MG63 (cell line): ENCODE data around the gene NEO1. TPM values are rescaled to one million over a fixed set of nuclear protein-coding genes. Genes with fewer than 3 reads are reported as not detected.

Source experiments
- DNase-seq: peaks from one replicate; pipeline ENCODE4 v3.0.0-alpha.2; 2020
- H3K27me3 ChIP-seq: fragments of 250-450 bp; sonication (Bioruptor Pico); 2 replicates; pipeline ENCODE4 v1.5.1; 2020; ENCODE audit warnings: mild to moderate bottlenecking, moderate library complexity
- H3K36me3 ChIP-seq: fragments of 250-450 bp; sonication (Bioruptor Pico); 2 replicates; pipeline ENCODE4 v1.5.1; 2020; ENCODE audit warnings: mild to moderate bottlenecking, moderate library complexity
- H3K4me3 ChIP-seq: fragments of 250-450 bp; sonication (Bioruptor Pico); 2 replicates; pipeline ENCODE4 v1.5.1; 2020; ENCODE audit warnings: mild to moderate bottlenecking, moderate library complexity
- H3K9me3 ChIP-seq: fragments of 250-450 bp; sonication (Bioruptor Pico); 2 replicates; pipeline ENCODE4 v1.5.1; 2020; ENCODE audit warnings: mild to moderate bottlenecking, moderate library complexity
- total RNA-seq: library from RNA; depleted of rRNA; stranded (reverse); fragments of >200 nt; shearing (Covaris generic); gene quantifications from 2 replicates; pipeline ENCODE4 v1.2.3, GENCODE V29; 2014; ENCODE audit warnings: low replicate concordance

The NEO1 gene
- total RNA-seq, 1 experiment from 2014 or later = 2.2 TPM

DNA sequence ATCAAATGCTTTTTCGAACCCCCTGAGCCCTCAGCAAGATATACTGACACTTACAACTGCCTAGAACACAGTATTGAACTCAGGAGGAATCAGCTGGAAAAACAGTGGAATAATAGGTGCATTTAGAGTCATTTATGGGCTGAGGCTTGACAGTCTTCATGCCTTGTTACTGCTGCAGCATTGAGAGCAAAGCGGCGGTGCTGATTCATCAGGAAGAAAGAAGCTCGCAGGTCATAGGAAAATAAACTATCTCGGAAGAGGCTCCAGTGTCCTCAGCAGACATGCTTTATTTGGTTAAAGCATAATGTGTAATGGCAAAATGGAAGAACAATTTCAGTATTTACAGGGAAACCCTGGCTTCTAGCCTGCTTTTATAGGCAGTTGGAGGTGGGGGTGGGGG, 30.1 kb upstream of the NEO1 start:
- Histone ChIP-seq H3K9me3 (no peaks in the 10 kb centered on the region), H3K27me3 (no peaks in the 10 kb centered on the region), H3K36me3 (no peaks in the 10 kb centered on the region), H3K4me3 (no peak overlapping the region)
- no peak for DNase-seq

DNA sequence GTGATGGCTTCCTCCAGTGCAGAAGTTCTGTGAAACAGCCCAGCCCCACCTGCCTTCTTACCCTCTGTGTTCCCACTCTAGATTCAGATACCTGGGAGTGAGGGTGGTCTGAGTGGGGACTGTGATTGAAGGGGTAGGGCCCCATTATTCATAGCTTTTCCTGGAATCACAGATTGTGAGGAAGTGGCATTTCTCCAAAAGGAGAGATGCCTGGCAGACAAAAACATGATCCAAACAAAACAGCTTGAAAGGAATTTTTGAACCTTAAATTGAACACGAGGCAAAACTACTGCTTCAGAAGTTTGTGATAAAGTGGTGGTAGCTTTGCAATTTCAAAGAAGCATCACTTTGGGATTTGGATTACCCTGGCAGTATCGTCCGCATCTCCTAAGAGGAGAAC, 29.2 kb upstream of the NEO1 start:
- H3K36me3 ChIP-seq = no peaks in the 10 kb centered on the region
- DNase-seq = no peak
- H3K27me3 ChIP-seq = no peaks in the 10 kb centered on the region
- H3K9me3 ChIP-seq = no peaks in the 10 kb centered on the region
- H3K4me3 ChIP-seq = no peak overlapping the region

DNA sequence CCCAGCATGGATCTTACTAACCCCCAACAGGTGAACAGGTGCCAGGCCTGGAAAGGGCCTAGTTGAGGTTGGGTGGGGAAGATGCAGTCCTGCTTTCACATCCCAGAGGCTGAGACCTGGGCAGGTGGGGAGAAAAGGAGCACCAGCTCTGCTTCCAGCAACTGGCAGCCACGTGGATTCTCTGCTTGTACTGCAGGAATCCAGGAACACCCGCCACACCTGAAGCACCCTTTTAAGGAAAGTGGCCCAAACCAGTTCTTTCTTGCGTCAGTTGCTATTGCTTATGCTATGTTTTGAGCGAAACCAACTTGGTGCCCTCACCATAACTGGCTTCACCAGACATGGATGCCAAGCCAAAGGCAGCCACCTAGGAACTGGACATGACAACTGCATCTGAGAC, 28.1 kb upstream of the NEO1 start:
- DNase-seq = no peak

DNA sequence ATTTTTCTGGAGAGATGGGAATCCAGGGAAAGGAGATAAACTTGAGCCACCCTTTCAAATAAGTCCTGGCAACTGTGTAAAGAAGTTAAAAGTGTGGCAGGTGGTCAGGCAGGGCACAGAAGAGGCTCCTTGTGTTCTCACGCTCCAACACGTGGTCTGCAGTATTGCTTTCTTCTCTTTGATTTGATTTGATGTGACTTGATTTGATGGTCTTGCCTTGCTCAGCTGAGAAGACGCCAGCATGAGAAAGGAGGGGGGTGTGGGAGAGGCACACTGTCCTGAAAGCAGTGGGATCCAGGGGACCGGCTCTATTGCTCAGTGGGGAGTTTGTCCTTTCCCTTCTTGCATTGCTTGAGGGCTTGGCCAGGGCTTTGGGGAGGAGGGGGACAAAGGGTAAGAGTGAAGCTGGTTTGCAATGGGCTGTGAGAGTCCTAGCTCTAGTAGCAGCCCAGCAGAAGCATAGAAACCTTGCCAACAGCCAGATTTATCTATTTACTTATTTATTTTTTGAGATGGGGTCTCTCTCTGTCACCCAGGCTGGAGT, 25.7 kb upstream of the NEO1 start:
- 0 out of 2 replicates have a peak, but pooled peaks cover 4% of the 10 kb centered on the region for H3K27me3 ChIP-seq
- DNase-seq = no peak
- no peaks in the 10 kb centered on the region for H3K36me3 ChIP-seq
- H3K9me3 ChIP-seq = no peaks in the 10 kb centered on the region
- H3K4me3 ChIP-seq = no peak overlapping the region

More for the DNA sequence above, 28.1 kb upstream of the NEO1 start:
- Histone ChIP-seq H3K9me3 (no peaks in the 10 kb centered on the region), H3K36me3 (no peaks in the 10 kb centered on the region), H3K27me3 (no peaks in the 10 kb centered on the region), H3K4me3 (no peak overlapping the region)

DNA sequence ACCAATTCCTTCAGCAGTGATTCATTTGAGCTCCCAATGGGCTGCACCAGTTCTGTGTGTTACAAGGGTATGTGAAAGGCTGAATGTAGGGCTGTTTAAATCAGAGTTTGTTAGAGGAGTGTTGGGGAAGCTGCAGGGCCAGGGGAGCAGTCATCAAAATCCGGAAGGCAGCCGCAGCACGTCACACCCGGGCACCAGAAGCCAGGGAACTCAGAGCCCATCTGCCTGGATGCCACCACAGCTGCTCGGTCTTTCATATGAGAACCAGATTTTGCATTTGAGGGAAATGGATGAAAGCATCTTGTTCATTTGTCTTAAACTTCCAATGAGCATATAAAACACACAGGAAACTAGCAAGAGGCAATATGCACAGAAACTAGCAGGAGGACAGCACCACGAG, 24.2 kb upstream of the NEO1 start:
- DNase-seq = no peak
- Histone ChIP-seq H3K36me3 (no peaks in the 10 kb centered on the region), H3K4me3 (no peak overlapping the region), H3K9me3 (no peaks in the 10 kb centered on the region), H3K27me3 (0 out of 2 replicates have a peak, but pooled peaks cover 4% of the 10 kb centered on the region)

DNA sequence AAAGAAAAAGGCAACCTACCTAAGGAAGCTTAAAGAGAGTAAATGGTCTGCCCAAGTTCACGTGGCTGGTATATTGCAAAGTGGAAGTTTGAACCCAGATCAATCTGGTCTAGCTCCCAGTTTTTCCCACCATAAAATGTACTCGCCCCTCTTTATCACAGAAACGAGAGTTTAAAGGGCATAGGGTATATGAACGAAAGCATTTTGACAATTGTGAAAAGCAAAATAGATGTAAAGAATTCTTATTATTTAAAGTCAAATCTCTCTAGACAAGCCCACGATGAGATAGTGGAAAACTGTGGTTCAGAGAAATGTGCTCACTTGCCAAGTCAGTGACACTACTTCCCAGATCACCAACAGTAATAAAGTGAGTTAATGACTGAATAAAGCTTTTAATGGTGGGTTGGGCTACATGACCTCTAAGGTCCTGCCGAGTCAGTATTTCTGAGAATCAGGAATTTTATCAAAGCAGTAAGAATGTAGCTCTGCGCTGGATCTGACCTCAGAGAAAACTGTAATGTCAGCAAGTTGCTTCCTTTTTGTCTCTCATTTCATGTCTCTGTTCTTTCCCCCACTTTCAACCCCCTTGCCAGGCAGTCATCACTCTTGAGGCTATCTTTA, 23.3 kb upstream of the NEO1 start:
- Histone ChIP-seq H3K27me3 (0 out of 2 replicates have a peak, but pooled peaks cover 4% of the 10 kb centered on the region), H3K4me3 (no peak overlapping the region), H3K9me3 (no peaks in the 10 kb centered on the region), H3K36me3 (no peaks in the 10 kb centered on the region)
- DNase-seq = no peak

DNA sequence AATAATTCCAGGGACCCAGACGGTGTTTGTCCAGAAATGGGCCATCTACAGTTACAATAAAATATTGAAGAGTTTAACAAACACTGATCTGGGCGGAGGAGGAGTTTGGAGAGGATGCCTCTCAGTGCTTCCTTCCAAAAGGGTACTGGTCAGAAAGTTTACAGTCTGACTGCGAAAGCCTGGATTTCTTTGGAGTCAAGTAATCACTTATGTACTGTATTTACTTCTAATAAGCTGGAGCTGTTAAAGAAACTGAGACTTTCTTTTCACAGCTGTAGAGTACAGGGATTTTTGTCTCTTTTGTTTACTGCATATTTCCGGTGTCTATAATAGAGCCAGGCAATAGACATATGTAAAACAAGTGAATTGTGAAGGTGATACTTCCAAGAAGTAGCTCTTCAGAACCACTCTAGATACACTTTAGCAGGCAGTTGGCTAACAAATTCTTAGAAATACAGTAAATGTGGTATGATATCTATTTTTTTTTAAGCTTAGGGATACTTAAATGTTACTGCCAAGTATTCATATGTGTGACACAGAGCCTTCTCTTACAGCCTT, 22.1 kb upstream of the NEO1 start:
- H3K36me3 ChIP-seq = no peaks in the 10 kb centered on the region
- H3K9me3 ChIP-seq = no peaks in the 10 kb centered on the region
- 0 out of 2 replicates have a peak, but pooled peaks cover 4% of the 10 kb centered on the region for H3K27me3 ChIP-seq
- no peak overlapping the region for H3K4me3 ChIP-seq
- DNase-seq = no peak

DNA sequence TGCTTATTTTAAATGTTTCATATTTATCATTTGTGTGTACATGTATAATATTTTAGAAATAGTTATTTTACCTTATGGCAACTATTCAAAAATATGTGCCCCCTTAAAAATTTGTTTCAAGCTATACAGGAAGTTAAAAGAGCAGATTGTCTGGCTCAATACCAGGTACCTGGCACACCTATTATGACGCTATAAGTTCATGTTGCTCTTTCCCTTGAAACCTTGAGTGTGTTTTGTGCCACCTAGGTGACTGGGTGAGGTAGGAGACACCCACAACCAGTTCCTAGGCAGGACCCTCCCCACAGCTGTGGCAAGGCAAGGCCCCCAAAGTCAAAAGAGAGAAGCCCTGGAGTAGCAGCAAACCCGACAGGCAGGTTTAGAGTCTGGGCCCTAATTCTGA, 20.6 kb upstream of the NEO1 start:
- no peaks in the 10 kb centered on the region for H3K9me3 ChIP-seq
- H3K27me3 ChIP-seq = 0 out of 2 replicates have a peak, but pooled peaks cover 4% of the 10 kb centered on the region
- no peaks in the 10 kb centered on the region for H3K36me3 ChIP-seq
- DNase-seq = no peak
- H3K4me3 ChIP-seq = no peak overlapping the region

DNA sequence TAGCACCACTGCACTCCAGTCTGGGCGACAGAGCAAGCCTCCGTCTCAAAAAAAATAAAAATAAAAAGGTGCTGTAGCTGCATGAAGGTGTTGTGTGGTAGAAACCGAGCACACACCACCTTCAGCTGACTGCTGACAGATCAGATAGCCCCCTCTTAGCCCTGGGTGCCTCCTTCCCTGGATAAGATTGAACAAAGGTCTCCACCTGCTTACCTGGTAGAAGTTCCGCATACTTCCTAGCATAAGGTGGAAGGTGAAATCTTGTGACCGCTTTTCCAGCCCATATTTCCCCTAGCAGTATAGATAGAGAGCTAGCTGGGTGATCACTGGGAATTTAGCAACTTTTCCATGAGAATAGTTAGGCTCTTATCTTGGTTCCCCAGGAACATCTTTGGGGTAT, 18.7 kb upstream of the NEO1 start:
- Histone ChIP-seq H3K27me3 (0 out of 2 replicates have a peak, but pooled peaks cover 4% of the 10 kb centered on the region), H3K36me3 (no peaks in the 10 kb centered on the region), H3K9me3 (no peaks in the 10 kb centered on the region), H3K4me3 (no peak overlapping the region)
- DNase-seq = no peak

DNA sequence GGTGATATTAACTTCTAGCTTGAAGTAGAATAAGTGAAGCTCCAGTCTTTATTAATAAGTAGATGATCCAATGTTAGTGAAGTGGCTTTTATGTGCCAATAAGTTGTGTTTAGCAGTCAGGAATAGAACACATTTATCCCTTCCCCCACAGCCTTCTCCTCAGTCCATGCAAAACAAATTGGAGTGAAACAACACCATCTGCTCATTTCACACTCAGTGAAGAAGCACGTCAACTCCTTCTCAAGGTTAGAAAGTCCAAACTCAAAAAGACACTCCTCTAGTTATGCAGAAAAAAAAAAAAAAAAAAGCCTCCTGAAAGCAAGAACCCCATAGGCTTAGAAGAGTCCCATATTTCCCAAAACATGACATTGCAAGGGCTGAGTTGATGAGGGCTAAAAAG, 18.0 kb upstream of the NEO1 start:
- no peak for DNase-seq
- H3K36me3 ChIP-seq = no peaks in the 10 kb centered on the region
- H3K27me3 ChIP-seq = 0 out of 2 replicates have a peak, but pooled peaks cover 4% of the 10 kb centered on the region
- H3K4me3 ChIP-seq = no peak overlapping the region
- no peaks in the 10 kb centered on the region for H3K9me3 ChIP-seq

DNA sequence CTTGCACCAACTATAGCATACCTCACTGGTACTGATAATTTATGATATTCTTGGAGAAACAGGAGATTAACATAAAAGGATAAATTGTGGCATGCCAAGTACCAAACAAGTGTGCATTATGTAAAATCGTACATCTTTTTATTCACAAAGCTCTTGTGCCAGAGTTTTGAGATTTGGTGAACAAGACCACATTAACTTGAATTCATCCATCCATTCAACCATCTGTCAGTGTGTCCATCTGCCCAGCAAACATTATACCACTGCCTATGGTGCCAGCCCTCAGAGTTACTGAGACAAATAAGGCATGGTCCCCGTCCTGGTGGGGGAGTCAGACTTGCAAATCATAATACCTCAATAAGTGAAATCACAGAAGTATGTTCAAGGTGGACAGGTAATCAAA, 17.0 kb upstream of the NEO1 start:
- DNase-seq = no peak
- Histone ChIP-seq H3K4me3 (no peak overlapping the region), H3K27me3 (peaks cover 5% of the 10 kb centered on the region; the same call in 1 of the 2 replicates), H3K9me3 (no peaks in the 10 kb centered on the region), H3K36me3 (no peaks in the 10 kb centered on the region)

DNA sequence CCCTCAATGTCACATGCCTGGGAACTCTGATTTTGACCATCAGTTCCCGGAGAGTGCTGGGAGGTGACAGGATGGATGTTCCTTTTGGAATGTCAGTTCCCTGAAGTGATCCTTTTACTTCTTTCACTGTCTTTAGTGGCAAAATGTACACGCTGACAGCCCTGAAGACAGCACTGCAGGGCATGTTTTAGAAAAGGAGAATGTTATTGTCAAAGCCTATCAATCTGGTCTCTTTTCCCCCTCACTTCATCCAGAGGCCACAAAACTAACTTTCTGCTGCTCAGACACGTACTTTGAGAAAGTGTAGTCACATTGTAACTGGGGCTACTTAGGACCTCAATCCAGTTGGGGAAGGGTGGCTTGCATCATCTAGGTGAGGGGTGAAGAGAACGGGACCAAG, 14.0 kb upstream of the NEO1 start:
- Histone ChIP-seq H3K27me3 (peaks cover 6% of the 10 kb centered on the region), H3K36me3 (no peaks in the 10 kb centered on the region), H3K4me3 (no peak overlapping the region), H3K9me3 (no peaks in the 10 kb centered on the region)
- DNase-seq = no peak

DNA sequence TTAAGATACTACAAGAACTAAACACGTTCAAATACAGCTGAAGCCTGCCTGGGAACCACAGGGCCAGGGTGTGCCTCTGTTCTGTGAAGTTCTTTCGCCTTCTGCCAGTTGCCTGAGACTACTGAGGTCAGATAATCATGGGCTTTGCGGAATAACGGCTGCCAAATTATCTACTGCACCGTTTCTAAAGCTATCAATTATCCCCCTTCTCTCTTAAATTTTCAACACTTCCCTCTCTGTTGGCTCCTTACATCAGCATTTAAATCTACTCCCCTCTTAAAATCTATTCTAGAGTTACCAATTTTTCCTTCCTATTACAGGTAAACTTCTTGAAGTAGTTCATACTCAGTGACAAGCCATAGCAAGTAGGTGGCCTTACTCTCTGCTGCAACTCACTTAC, 6.2 kb upstream of the NEO1 start:
- Histone ChIP-seq H3K9me3 (no peaks in the 10 kb centered on the region), H3K27me3 (peaks cover 22% of the 10 kb centered on the region), H3K36me3 (no peaks in the 10 kb centered on the region), H3K4me3 (no peak overlapping the region)
- no peak for DNase-seq

DNA sequence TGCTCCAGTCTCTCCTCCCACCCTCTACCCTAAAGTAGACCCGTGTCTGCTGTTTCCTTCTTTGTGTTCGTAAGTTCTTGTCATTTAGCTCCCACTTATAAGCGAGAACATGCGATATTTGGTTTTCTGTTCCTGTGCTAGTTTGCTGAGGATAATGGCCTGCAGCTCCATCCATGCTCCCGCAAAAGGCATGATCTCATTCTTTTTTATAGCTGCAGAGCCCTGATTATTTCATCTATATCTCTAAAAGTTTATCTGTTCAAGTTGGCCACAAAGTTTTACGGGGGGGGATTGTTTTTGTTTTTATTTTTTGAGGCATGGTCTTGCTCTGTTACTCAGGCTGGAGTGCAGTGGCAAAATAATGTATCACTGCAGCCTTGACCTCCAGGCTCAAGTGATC, 4.4 kb upstream of the NEO1 start:
- Histone ChIP-seq H3K36me3 (no peaks in the 10 kb centered on the region), H3K9me3 (no peaks in the 10 kb centered on the region), H3K4me3 (no peak overlapping the region), H3K27me3 (peaks cover 23% of the 10 kb centered on the region)
- no peak for DNase-seq

DNA sequence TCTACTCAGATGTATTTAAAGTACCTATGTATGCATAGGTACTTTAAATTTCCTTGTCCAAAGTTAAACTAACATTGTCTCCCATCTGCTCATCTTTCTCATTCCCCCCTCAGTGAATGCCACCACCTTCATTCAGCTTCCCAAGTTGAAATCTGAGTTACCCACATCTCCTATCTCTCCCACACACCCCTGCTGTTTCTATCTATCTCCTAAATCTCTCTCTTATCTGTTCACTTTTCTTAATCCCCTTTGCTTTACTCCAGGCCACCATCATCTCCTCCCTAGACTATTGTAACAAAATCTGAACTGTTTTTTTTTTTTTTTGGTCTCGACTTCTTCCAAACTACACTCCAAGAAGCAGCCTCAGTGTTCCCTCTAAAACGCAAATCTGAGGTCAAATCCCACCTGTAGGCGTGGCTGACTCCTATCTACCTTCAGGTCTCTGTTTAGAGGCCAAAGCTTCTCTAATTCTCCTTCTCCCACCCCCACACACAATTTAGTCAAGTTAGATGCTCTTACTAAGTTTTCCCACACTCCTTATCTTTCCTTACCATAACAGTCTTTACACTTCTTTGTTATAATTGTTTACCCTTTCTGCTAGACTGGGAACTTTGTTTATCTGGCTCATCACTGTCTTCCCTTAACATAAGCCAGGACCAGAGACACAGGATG, 3.5 kb upstream of the NEO1 start:
- no peak for DNase-seq
- H3K4me3 ChIP-seq = no peak overlapping the region
- no peaks in the 10 kb centered on the region for H3K9me3 ChIP-seq
- H3K27me3 ChIP-seq = peaks cover 21% of the 10 kb centered on the region
- H3K36me3 ChIP-seq = no peaks in the 10 kb centered on the region

DNA sequence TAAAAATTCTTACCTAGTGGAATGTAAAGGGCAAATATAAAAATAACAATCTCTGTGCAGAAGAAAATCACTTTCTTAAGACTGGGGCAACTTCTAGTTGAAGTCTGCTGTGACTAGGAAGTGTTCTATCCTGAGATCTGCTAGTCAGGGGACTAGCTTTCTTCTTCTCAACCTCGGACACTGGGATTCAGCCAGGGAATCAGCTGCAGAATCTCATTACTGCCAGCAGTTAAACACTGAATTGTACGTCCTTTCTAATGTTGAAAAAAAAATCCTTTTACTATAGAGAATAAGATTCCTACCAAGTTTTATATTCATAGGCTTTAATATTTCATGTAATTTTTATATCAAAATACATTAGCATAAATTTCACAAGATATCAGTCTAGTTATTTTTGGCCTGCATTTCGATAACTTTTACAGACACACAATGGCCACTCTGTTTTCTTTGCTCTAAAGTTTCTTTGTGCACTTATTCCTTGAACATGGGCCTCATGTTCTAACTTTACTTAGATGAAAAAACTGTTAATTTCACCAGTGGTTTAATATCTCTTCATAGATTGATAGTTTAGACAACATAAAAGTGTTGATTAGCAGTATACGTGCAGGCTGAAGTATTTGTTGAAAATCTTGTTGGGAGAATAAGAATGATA, 2.6 kb upstream of the NEO1 start:
- no peaks in the 10 kb centered on the region for H3K9me3 ChIP-seq
- H3K4me3 ChIP-seq = no peak overlapping the region
- no peaks in the 10 kb centered on the region for H3K36me3 ChIP-seq
- DNase-seq = no peak
- H3K27me3 ChIP-seq = peaks cover 31% of the 10 kb centered on the region

DNA sequence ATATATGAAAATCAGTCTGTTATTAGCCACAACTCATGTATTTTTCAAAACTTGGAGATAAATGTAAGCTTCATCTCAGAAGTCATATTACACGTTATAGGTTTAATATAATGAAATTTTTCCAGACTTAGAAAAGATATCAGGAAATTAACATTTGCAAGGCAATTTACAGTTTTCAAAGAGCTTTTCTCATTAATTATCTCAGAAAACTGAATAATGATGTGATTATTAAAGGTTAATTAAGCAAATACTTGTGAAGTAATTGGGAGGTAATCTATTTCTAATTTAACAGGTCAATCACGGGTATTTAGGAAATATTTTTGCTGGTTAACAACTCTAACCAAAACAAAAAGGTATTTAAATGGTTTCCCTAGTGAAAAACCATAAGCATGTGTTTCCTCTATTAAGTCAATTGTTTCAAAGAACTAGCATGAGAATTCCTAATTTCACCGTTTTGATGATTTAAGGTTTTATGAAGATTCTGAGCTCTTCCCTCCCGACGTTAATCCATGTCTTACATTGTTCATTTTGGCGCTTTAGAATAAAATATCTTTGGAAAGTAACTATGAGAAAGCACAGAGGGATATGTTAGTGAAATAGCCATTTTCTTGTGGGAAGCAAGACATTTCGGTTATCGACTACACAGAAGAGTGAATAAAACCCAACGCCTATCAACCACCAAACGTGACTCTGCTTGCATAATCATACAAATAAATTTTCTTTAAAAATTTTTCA, 1.5 kb upstream of the NEO1 start:
- peaks cover 39% of the 10 kb centered on the region for H3K27me3 ChIP-seq
- no peaks in the 10 kb centered on the region for H3K9me3 ChIP-seq
- DNase-seq = no peak
- H3K36me3 ChIP-seq = no peaks in the 10 kb centered on the region
- H3K4me3 ChIP-seq = no peak overlapping the region
